HG03558 (cell line): Measurements from ENCODE around the gene LITAF.

Experiments
- ATAC-seq: cut with Tn5 transposase; IDR thresholded peaks from one replicate; pipeline ENCODE4 v1.9.1; 2021; ENCODE audit warnings: moderate number of reproducible peaks; ENCODE audit not compliant: unreplicated experiment; ENCODE audit errors: extremely low read depth

The LITAF gene

DNA sequence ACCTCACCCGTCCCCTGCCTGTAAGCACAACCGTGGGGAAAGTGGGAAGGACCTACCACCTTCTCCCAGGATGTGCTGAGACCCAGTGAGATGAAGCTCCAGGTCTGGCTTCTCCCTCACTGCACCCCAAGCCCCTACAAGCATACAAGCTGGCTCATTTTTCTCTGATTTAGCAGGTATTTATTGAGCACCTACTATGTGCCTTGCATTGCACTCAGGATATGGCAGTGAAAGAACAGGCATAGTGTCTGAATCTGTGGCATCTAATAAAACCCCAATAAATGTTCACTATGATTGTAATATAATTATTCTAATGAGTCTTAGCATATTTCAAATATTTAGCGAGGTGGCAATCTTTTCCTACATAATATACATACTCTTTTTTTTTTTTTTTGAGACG, 84.5 kb downstream of the LITAF start:
- no peak for ATAC-seq

GRCh38 chr16:11501632-11502031, 85.1 kb downstream of the LITAF start:
- no peak for ATAC-seq

GRCh38 chr16:11500700-11501346, 85.9 kb downstream of the LITAF start:
- no peak for ATAC-seq

GRCh38 chr16:11499295-11500089, 87.2 kb downstream of the LITAF start:
- no peak for ATAC-seq

GRCh38 chr16:11498683-11499082, 88.0 kb downstream of the LITAF start:
- ATAC-seq, result no peak

GRCh38 chr16:11497851-11498289, 88.8 kb downstream of the LITAF start:
- no peak for ATAC-seq
